ENCODE measurements around the gene TMEM150C.
"Not testable (repeated sequence)": the region's sequence is repeated elsewhere in the genome, so short reads cannot be mapped to it uniquely, and the experiment has no call there.

Gene TMEM150C

DNA sequence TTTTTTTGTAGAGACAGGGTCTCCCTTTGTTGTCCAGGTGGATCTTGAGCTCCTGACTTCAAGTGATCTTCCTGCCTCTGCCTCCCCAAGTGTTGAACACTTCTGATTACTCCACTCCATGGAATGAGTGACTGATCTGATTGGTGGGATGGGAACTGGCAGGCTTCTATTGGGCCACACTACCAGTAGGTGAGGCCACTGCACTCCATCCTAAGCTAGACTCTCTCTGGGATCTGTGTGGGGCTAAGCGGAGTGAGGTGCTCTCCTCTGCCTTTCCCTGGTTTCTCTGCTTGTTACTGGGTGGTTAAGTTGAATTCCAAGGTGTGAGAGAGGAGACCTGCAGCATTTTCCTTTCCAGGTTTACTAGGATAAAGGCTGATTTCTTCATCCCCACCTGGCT lies 72.7 kb downstream of the TMEM150C start:
- Histone ChIP-seq H3K9ac (ENCODE audit: low read length) (no peak overlapping the region), H3K27me3 (ENCODE audit: control insufficient read depth in 1 of 2, insufficient read depth in 2 of 2, low read length in 2 of 2) (no peaks in the 10 kb centered on the region), H3K27ac (ENCODE audit: low read depth, low read length) (no peak overlapping the region), H3K36me3 (ENCODE audit: insufficient read depth, low read length) (no peaks in the 10 kb centered on the region), H3K4me1 (ENCODE audit: insufficient read depth, low read length) (no peaks in the 10 kb centered on the region), H3K9me3 (ENCODE audit: low read length) (no peaks in the 10 kb centered on the region), H3K4me3 (ENCODE audit: low read depth in 1 of 2, low read length in 2 of 2) (no peak overlapping the region)

DNA sequence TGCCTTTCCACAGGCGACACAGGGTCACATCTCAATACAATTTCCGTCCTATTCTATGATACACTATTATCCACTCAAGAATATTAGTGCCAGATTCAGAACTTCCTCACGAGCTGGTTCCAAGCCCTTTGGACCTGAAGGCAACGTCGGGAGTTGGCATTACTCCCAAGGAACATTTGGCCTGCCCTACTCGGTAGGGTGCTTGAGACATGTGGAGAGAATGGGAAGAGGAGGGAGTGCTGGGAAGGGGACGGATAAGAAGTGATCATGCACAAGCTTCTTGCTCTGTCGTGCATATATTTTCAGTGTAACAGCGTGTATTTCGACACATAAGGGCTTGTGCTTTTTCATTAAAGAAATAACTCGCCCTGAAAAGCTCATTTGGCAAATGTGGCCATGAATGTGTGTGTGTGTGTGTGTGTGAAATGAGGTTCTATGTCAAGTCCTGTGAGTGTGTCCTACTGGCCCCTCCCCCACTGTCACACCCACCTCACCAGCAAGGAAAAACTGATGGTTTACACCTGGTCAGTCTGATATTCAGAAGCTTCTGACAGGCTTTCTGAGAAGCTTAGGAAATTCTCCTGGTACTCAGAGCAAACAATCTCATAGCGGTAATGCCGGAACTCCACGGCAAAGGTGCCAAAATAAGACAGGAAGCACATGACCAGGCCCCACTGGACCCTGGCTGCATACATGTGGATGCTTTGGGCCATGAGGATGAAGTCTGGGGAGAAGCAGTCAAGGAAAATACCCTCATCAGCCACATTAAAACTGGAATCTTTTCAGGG lies 76.6 kb downstream of the TMEM150C start:
- H3K4me1 ChIP-seq (ENCODE audit: insufficient read depth, low read length): no peaks in the 10 kb centered on the region
- H3K4me3 ChIP-seq (ENCODE audit: low read depth in 1 of 2, low read length in 2 of 2): no peak overlapping the region
- H3K9me3 ChIP-seq (ENCODE audit: low read length): no peaks in the 10 kb centered on the region
- H3K36me3 ChIP-seq (ENCODE audit: insufficient read depth, low read length): no peaks in the 10 kb centered on the region
- H3K27me3 ChIP-seq (ENCODE audit: control insufficient read depth in 1 of 2, insufficient read depth in 2 of 2, low read length in 2 of 2): no peaks in the 10 kb centered on the region
- no peak overlapping the region for H3K27ac ChIP-seq (ENCODE audit: low read depth, low read length)
- no peak overlapping the region for H3K9ac ChIP-seq (ENCODE audit: low read length)

DNA sequence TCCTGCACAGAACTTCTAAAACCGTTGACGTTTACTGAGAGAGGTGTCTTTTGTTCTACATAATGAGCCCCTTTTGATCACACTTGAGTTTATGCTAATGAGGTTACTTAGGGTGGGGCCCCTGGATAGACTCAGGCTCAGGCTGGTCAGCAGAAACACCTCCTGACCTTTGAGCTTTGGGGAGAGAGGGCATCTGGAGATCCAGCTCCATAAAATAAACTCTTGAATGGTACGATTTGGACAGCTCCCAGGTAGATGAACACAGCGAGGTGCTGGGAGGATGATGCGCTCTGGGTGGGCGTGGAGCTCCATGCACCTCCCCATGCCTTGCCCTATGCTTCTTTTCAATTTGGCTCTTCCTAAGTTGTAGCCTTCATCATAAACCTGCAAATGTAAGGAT lies 79.4 kb downstream of the TMEM150C start:
- H3K9ac ChIP-seq (ENCODE audit: low read length): no peak overlapping the region
- H3K4me1 ChIP-seq (ENCODE audit: insufficient read depth, low read length): no peaks in the 10 kb centered on the region
- H3K4me3 ChIP-seq (ENCODE audit: low read depth in 1 of 2, low read length in 2 of 2): no peak overlapping the region
- no peaks in the 10 kb centered on the region for H3K9me3 ChIP-seq (ENCODE audit: low read length)
- H3K27ac ChIP-seq (ENCODE audit: low read depth, low read length): no peak overlapping the region
- H3K36me3 ChIP-seq (ENCODE audit: insufficient read depth, low read length): no peaks in the 10 kb centered on the region
- H3K27me3 ChIP-seq (ENCODE audit: control insufficient read depth in 1 of 2, insufficient read depth in 2 of 2, low read length in 2 of 2): no peaks in the 10 kb centered on the region

DNA sequence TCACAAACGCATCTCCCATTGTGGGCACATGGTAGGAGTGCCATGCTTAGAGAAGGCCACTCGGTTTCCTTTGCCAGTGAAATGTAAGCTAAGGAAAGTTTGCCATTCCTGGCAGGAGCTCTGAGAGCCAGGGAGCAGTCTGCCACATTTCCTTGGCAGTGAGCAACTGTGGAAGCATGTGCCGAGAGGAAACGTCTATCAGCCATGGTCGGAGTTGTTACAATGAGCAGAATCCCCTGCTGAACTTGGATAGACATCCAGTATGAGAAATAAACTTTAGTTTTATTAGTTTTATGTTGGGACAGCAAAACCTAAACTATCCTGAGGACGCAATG lies 80.3 kb downstream of the TMEM150C start:
- Histone ChIP-seq H3K4me3 (ENCODE audit: low read depth in 1 of 2, low read length in 2 of 2) (no peak overlapping the region), H3K27me3 (ENCODE audit: control insufficient read depth in 1 of 2, insufficient read depth in 2 of 2, low read length in 2 of 2) (no peaks in the 10 kb centered on the region), H3K4me1 (ENCODE audit: insufficient read depth, low read length) (no peaks in the 10 kb centered on the region), H3K9ac (ENCODE audit: low read length) (no peak overlapping the region), H3K36me3 (ENCODE audit: insufficient read depth, low read length) (no peaks in the 10 kb centered on the region), H3K27ac (ENCODE audit: low read depth, low read length) (no peak overlapping the region), H3K9me3 (ENCODE audit: low read length) (no peaks in the 10 kb centered on the region)

DNA sequence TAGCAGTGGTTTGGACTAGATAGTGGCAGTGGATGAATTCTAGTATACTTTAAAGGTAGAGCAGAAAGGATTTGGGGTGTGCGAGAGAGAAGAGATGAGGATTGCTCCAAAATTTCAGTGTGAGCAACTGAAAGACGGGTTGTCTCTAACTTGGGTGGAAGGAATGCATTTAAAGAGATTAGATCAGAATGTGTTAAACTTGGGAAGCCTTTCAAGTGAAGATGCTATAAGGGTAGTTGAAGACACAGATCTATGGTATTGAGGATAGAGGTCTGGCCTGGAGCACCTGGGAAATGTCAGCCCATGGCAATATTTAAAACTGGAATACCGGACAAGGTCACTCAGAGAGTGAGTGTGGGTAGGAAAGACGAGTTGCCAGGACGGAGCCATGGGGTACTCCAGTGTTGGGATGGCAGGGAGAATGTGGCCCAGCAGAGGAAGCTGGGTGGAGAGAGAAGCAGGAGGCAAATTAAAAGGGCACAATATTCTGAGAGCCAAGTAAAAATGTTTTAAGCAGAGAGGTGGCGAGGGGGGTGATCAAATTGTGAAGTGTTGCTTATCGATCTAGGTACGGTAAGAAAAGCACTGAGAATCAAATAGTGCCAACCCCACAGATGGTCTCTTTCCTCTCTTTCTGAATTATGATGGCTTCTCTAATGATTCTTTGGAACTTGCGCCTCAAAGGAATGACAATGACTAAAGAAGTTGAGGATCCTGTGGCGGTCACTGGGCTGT lies 80.8 kb downstream of the TMEM150C start:
- no peaks in the 10 kb centered on the region for H3K4me1 ChIP-seq (ENCODE audit: insufficient read depth, low read length)

DNA sequence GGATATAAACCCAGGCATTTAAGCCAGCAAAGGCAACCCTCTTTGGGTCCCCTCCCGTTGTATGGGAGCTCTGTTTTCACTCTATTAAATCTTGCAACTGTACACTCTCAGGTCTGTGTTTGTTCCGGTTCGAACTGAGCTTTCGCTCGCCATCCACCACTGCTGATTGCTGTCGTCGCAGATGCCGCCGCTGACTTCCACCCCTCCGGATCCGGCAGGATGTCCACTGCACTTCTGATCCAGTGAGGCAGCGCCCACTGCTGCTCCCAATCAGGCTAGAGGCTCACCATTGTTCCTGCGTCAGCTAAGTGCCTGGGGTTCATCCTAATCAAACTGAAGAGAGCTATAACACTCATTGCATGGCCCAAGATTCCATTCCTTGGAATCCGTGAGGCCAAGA lies 82.2 kb downstream of the TMEM150C start:
- no peaks in the 10 kb centered on the region for H3K27me3 ChIP-seq (ENCODE audit: control insufficient read depth in 1 of 2, insufficient read depth in 2 of 2, low read length in 2 of 2)
- H3K36me3 ChIP-seq (ENCODE audit: insufficient read depth, low read length): no peaks in the 10 kb centered on the region
- no peaks in the 10 kb centered on the region for H3K9me3 ChIP-seq (ENCODE audit: low read length)
- no peaks in the 10 kb centered on the region for H3K4me1 ChIP-seq (ENCODE audit: insufficient read depth, low read length)
- no peak overlapping the region for H3K27ac ChIP-seq (ENCODE audit: low read depth, low read length)
- H3K4me3 ChIP-seq (ENCODE audit: low read depth in 1 of 2, low read length in 2 of 2): no peak overlapping the region
- no peak overlapping the region for H3K9ac ChIP-seq (ENCODE audit: low read length)

More for the DNA sequence above, 80.8 kb downstream of the TMEM150C start:
- Histone ChIP-seq H3K27ac (ENCODE audit: low read depth, low read length) (no peak overlapping the region), H3K9me3 (ENCODE audit: low read length) (no peaks in the 10 kb centered on the region), H3K4me3 (ENCODE audit: low read depth in 1 of 2, low read length in 2 of 2) (no peak overlapping the region), H3K9ac (ENCODE audit: low read length) (no peak overlapping the region), H3K36me3 (ENCODE audit: insufficient read depth, low read length) (no peaks in the 10 kb centered on the region), H3K27me3 (ENCODE audit: control insufficient read depth in 1 of 2, insufficient read depth in 2 of 2, low read length in 2 of 2) (no peaks in the 10 kb centered on the region)

DNA sequence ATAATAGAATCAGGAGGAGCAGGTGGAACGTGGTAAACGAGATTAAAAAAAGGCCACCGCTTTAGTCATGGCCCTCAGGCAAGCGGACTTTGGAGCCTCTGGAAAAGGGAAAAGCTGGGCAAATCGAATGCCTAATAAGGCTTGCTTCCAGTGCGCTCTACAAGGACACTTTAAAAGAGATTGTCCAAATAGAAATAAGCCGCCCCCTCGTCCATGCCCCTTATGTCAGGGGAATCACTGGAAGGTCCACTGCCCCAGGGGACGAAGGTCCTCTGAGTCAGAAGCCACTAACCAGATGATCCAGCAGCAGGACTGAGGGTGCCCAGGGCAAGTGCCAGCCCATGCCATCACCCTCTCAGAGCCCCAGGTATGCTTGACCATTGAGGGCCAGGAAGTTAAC lies 84.3 kb downstream of the TMEM150C start:
- not testable (repeated sequence) for H3K27me3 ChIP-seq (ENCODE audit: control insufficient read depth in 1 of 2, insufficient read depth in 2 of 2, low read length in 2 of 2); H3K4me1 ChIP-seq (ENCODE audit: insufficient read depth, low read length); H3K9ac ChIP-seq (ENCODE audit: low read length); H3K27ac ChIP-seq (ENCODE audit: low read depth, low read length); H3K36me3 ChIP-seq (ENCODE audit: insufficient read depth, low read length); H3K9me3 ChIP-seq (ENCODE audit: low read length); H3K4me3 ChIP-seq (ENCODE audit: low read depth in 1 of 2, low read length in 2 of 2)

DNA sequence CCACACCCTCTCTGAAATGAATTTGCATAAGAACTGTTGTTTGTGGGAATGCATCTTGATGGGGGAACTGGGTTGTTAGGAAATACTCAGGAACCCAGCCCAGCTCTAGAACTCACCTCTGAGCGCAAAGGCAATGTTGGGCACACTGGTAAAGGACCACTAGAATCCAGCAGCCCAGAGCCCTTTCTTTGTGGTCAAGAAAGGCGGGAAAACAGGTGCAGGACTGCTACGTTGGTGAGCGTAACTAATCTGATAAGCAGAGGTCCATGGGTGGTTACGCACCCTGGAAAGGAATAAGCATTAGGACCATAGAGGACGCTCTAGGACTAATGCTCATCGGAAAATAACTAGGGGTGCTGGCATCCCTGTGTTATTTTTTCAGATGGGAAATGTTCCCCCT lies 85.9 kb downstream of the TMEM150C start:
- H3K36me3 ChIP-seq (ENCODE audit: insufficient read depth, low read length); H3K9ac ChIP-seq (ENCODE audit: low read length); H3K9me3 ChIP-seq (ENCODE audit: low read length); H3K4me3 ChIP-seq (ENCODE audit: low read depth in 1 of 2, low read length in 2 of 2); H3K27ac ChIP-seq (ENCODE audit: low read depth, low read length); H3K4me1 ChIP-seq (ENCODE audit: insufficient read depth, low read length); H3K27me3 ChIP-seq (ENCODE audit: control insufficient read depth in 1 of 2, insufficient read depth in 2 of 2, low read length in 2 of 2): not testable (repeated sequence)

DNA sequence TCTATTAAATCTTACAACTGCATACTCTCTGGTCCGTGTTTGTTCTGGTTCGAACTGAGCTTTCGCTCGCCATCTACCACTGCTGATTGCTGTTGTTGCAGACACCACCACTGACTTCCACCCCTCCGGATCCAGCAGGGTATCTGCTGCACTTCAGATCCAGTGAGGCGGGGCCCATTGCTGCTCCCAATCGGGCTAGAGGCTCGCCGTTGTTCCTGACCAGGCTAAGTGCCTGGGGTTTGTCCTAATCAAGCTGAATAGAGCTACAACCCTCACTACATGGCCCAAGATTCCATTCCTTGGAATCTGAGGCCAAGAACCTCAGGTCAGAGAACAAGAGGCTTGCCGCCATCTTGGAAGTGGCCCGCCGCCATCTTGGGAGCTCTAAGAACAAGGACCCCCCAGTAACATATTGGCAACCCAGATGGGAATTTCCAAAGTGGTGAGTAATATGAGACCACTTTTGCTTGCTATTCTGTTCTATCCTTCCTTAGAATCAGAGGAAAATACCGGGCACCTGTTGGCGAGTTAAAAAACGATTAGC lies 88.1 kb downstream of the TMEM150C start:
- Histone ChIP-seq H3K36me3 (ENCODE audit: insufficient read depth, low read length) (no peaks in the 10 kb centered on the region), H3K27me3 (ENCODE audit: control insufficient read depth in 1 of 2, insufficient read depth in 2 of 2, low read length in 2 of 2) (no peaks in the 10 kb centered on the region), H3K4me3 (ENCODE audit: low read depth in 1 of 2, low read length in 2 of 2) (no peak overlapping the region), H3K4me1 (ENCODE audit: insufficient read depth, low read length) (no peaks in the 10 kb centered on the region), H3K27ac (ENCODE audit: low read depth, low read length) (no peak overlapping the region), H3K9me3 (ENCODE audit: low read length) (no peaks in the 10 kb centered on the region), H3K9ac (ENCODE audit: low read length) (no peak overlapping the region)

DNA sequence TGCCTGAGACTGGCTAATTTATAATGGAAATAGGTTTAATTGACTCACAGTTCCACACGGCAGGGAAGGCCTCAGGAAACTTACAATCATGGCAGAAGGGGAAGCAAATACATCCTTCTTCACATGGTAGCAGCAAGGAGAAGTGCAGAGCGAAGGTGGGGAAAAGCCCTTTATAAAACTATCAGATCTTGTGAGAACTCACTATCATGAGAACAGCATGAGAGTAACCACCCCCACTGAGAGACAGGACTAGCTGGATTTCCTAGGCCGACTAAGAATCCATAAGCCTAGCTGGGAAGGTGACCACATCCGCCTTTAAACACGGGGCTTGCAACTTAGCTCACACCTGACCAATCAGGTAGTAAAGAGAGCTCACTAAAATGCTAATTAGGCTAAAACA lies 88.7 kb downstream of the TMEM150C start:
- H3K27me3 ChIP-seq (ENCODE audit: control insufficient read depth in 1 of 2, insufficient read depth in 2 of 2, low read length in 2 of 2); H3K9me3 ChIP-seq (ENCODE audit: low read length); H3K4me3 ChIP-seq (ENCODE audit: low read depth in 1 of 2, low read length in 2 of 2); H3K27ac ChIP-seq (ENCODE audit: low read depth, low read length); H3K4me1 ChIP-seq (ENCODE audit: insufficient read depth, low read length); H3K36me3 ChIP-seq (ENCODE audit: insufficient read depth, low read length); H3K9ac ChIP-seq (ENCODE audit: low read length): not testable (repeated sequence)

DNA sequence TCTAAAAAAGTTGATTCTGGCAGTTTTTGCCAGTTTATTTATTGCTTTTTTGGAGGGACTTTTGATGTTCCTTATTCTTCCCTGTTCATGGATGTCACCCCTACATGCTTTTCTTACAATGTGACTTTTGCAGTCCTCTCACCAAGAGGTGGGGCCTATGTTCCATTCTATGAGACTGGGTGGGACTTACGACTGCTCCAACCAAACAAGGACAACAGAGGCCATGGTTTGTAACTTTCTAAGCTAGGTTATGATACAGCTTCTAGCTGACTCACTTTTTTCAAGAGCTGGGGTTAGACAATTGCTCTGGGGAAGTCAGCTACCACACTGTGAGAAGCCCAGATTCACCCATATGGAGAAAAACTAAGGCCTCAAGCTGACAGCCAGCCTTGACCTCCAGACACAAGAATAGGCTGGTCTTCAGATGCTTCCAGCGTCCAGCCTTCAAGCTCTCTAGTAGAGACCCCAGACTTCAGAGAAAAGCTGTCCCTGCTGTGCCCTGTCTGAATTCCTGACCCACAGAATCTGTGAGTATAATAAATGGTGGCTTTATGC lies 91.9 kb downstream of the TMEM150C start:
- Histone ChIP-seq H3K36me3 (ENCODE audit: insufficient read depth, low read length) (no peaks in the 10 kb centered on the region), H3K4me3 (ENCODE audit: low read depth in 1 of 2, low read length in 2 of 2) (no peak overlapping the region), H3K4me1 (ENCODE audit: insufficient read depth, low read length) (no peaks in the 10 kb centered on the region), H3K27me3 (ENCODE audit: control insufficient read depth in 1 of 2, insufficient read depth in 2 of 2, low read length in 2 of 2) (no peaks in the 10 kb centered on the region), H3K27ac (ENCODE audit: low read depth, low read length) (no peak overlapping the region), H3K9ac (ENCODE audit: low read length) (no peak overlapping the region), H3K9me3 (ENCODE audit: low read length) (no peaks in the 10 kb centered on the region)
